NT2/D1 (cell line): Measurements from ENCODE around the gene PEAR1.

Experiments used
- SUZ12 ChIP-seq: IDR thresholded peaks from 2 replicates; pipeline ENCODE4 v1.6.1; 2011; ENCODE audit not compliant: insufficient read length, insufficient read depth; ENCODE audit errors: extremely low read depth
- ZNF274 ChIP-seq: IDR thresholded peaks from 2 replicates; pipeline ENCODE4 v1.6.1; 2011; ENCODE audit warnings: mild to moderate bottlenecking, low read depth, low read length

DNA sequence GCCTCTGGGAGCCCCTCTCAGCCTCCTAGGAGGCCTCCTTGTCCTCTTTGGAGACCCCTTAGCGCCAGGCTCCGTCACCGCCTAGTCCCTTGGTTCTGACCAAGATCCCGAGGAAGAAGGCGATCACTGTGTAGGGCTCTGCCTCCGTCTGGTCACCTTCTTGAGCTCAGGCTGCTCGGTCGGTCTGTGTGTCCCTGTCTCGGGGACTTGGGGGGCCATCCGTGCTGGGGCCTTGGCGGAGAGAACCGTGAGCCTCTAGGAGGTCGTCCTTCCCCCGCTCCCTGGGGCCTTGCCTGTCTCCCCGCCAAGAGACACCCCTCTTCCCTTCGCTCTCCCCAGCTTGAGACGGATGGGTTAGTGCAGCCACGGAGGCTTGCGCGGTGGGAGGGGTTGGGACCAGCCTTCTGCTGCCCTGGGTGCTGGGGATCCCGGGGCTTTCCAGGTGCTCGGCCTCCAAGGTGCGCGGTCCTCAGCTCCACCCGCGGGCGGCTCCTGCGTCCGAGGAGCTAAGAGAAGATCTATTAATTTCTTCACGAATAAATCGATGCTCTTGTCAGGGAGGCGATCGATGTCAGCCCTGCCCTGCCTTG lies 33.9 kb upstream of the PEAR1 start:
- TF ChIP-seq ZNF274, result no peak
- no peak for TF ChIP-seq SUZ12
